ENCODE results near the gene WNT7B. TPM values are rescaled to one million over a fixed set of nuclear protein-coding genes. Genes with fewer than 3 reads are reported as not detected.
A peak's percentile ranks its signal among the peaks of the same experiment; 100 is the strongest.

The WNT7B gene
- total RNA-seq, 1 donor from 2014 or later, result 14.2 TPM

DNA sequence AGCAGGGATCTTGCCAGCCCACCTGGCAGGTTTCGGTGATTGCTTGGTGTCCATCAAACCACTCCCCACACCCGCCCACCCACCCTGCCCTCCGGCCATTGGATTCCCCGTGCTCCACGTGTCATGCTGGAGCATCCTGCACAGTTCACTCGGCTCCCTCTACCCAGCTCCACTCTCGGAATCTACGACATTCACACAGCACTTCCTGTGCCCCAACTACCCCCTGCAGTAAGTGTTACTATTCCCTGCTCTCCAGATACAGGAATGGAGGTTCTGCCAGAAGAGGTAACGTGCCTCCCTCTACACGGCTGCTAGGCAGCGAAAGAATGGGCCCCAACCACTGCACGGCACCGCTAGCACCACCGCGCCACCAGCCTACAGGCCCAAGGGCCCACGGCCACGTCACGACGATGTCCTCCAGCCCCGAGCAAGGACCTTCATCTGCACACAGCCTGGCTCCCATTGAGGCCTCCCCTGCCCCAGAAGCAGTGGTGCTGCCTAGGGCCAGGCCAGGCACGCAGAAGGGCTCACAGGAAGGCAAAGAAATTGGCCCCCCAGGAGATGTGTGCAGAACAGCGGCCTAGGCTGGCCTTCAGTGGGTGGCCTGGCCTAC, 27.6 kb downstream of the WNT7B start:
- TF ChIP-seq, protein P1, sequence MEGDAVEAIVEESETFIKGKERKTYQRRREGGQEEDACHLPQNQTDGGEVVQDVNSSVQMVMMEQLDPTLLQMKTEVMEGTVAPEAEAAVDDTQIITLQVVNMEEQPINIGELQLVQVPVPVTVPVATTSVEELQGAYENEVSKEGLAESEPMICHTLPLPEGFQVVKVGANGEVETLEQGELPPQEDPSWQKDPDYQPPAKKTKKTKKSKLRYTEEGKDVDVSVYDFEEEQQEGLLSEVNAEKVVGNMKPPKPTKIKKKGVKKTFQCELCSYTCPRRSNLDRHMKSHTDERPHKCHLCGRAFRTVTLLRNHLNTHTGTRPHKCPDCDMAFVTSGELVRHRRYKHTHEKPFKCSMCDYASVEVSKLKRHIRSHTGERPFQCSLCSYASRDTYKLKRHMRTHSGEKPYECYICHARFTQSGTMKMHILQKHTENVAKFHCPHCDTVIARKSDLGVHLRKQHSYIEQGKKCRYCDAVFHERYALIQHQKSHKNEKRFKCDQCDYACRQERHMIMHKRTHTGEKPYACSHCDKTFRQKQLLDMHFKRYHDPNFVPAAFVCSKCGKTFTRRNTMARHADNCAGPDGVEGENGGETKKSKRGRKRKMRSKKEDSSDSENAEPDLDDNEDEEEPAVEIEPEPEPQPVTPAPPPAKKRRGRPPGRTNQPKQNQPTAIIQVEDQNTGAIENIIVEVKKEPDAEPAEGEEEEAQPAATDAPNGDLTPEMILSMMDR (conservative IDR thresholded peaks at IDR 0.05), result no peak
- no peaks in the 10 kb centered on the region for H3K9me3 Mint-ChIP-seq
- no peaks in the 10 kb centered on the region for H3K36me3 Mint-ChIP-seq (ENCODE audit: low read depth)
- H3K4me3 Mint-ChIP-seq, result no peak overlapping the region
- peaks cover 9% of the 10 kb centered on the region for H3K4me1 Mint-ChIP-seq
- H3K27me3 Mint-ChIP-seq (ENCODE audit: low read depth), result peaks cover 3% of the 10 kb centered on the region
- no peak for DNase-seq (ENCODE audit: low read depth, low spot score)
- H3K27ac Mint-ChIP-seq (ENCODE audit: unreplicated experiment), result no peak overlapping the region

DNA sequence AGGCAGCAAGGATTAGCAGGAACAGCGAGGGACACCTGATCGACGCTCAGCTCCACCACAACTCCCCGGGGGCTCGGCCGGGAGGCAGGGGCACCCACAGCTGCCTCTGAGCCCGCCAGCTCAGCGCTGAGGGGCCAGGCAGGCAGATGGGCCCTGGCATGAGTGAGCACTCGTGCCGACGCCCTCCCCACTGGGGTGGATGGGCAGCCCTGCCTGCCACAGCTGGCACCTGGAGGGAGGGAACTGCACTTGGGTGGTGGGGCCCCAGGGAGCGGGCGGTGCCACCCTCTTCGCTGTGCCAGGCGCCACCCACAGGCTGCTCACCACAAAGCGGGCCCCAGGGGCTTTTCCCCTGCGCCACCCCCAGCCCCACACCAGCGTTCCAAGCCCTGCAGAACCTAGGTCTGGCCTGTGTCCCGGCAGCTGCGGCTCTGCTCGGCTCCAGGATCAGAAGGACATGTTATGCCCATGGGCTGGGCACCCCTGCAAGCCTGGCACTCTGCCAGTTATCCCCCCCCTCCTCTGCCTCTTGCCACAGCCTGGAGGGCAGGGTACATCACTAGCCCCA, 28.8 kb downstream of the WNT7B start:
- no peak overlapping the region for H3K27ac Mint-ChIP-seq (ENCODE audit: unreplicated experiment)
- no peaks in the 10 kb centered on the region for H3K9me3 Mint-ChIP-seq
- no peaks in the 10 kb centered on the region for H3K36me3 Mint-ChIP-seq (ENCODE audit: low read depth)
- DNase-seq (ENCODE audit: low read depth, low spot score), result no peak
- H3K27me3 Mint-ChIP-seq (ENCODE audit: low read depth), result peaks cover 3% of the 10 kb centered on the region
- TF ChIP-seq, protein P1 (conservative IDR thresholded peaks at IDR 0.05), result no peak
- H3K4me1 Mint-ChIP-seq, result peaks cover 6% of the 10 kb centered on the region
- no peak overlapping the region for H3K4me3 Mint-ChIP-seq

GRCh38 chr22:45946805-45947600, 30.0 kb downstream of the WNT7B start:
- H3K4me3 Mint-ChIP-seq, result no peak overlapping the region
- no peak for DNase-seq (ENCODE audit: low read depth, low spot score)
- peaks cover 3% of the 10 kb centered on the region for H3K27me3 Mint-ChIP-seq (ENCODE audit: low read depth)
- H3K4me1 Mint-ChIP-seq, result peaks cover 5% of the 10 kb centered on the region
- H3K9me3 Mint-ChIP-seq, result no peaks in the 10 kb centered on the region
- peak overlapping the region; percentile 75 for H3K27ac Mint-ChIP-seq (ENCODE audit: unreplicated experiment)
- TF ChIP-seq, protein P1 (conservative IDR thresholded peaks at IDR 0.05), result no peak
- H3K36me3 Mint-ChIP-seq (ENCODE audit: low read depth), result no peaks in the 10 kb centered on the region

DNA sequence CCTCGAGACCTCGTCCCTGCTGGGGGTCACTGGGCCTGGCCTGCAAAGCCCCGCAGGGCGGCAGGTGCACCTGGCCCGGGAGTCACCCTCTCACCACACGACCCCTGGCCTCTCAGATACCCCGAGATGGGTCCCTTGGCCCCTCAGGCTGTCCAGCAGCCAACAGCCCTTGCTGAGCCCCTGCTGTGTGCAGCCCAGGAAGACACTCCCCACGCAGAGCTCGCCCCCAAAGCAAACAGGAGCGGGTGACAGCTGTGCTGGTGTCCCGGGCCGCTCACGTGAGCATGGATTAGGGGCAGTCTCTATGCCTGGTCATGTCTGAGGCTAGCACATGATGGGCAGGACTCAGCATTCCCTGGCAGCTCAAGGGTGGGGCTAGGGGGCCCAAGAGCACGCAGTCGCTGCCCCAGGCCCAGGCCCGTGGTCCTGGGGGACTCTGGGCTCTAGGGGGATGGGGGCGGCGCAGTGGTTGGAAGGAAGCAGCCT, 31.3 kb downstream of the WNT7B start:
- DNase-seq (ENCODE audit: low read depth, low spot score), result no peak
- H3K27me3 Mint-ChIP-seq (ENCODE audit: low read depth), result peaks cover 3% of the 10 kb centered on the region
- no peaks in the 10 kb centered on the region for H3K4me1 Mint-ChIP-seq
- TF ChIP-seq, protein P1 (conservative IDR thresholded peaks at IDR 0.05), result no peak
- no peaks in the 10 kb centered on the region for H3K36me3 Mint-ChIP-seq (ENCODE audit: low read depth)
- no peak overlapping the region for H3K27ac Mint-ChIP-seq (ENCODE audit: unreplicated experiment)
- H3K4me3 Mint-ChIP-seq, result no peak overlapping the region
- H3K9me3 Mint-ChIP-seq, result no peaks in the 10 kb centered on the region

DNA sequence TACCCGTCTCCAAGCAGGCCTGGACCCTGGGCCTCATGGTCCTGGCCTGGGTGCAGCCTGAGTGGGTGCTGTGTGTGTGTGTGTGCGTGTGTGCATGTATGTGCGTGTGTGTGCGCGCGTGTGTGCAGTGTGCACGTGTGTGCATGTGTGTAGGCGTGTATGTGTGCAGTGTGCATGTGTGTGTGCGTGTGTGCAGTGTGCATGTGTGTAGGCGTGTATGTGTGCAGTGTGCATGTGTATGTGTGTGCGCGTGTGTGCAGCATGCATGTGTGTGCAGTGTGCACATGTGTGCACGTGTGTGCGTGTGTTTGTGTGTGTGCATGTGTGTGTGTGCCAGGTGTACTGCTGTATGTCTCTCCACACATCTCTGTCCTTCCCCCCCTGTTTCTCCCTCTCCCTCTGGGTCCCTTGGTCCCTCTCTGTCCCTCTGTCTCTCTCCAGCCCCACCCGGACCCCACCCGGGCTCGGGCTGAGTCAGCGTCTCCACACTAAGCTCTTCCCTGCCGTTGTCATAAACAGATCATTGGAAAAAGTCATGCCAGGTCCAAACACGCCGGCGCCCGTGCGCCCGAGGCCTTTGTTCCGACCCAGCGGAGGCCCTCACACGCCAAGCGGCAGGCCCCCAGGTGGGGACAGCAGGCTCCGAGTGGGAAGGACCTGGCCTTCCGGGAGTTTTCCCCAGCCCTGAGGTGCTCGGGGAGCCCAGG, 34.0 kb downstream of the WNT7B start:
- TF ChIP-seq, protein P1 (conservative IDR thresholded peaks at IDR 0.05), result no peak
- DNase-seq (ENCODE audit: low read depth, low spot score), result no peak
- Mint-ChIP-seq H3K27ac (ENCODE audit: unreplicated experiment) (no peak overlapping the region), H3K4me1 (no peaks in the 10 kb centered on the region), H3K9me3 (peaks cover 1% of the 10 kb centered on the region), H3K4me3 (no peak overlapping the region), H3K27me3 (ENCODE audit: low read depth) (peaks cover 3% of the 10 kb centered on the region), H3K36me3 (ENCODE audit: low read depth) (peaks cover 2% of the 10 kb centered on the region)

Measured in neural crest cell (in vitro differentiated cells).